Body of pancreas (tissue), 4 donors: ENCODE results near the gene TATDN2. TPM values are rescaled to one million over a fixed set of nuclear protein-coding genes. Genes with fewer than 3 reads are reported as not detected.

Experiments
- ATAC-seq: fragments of 150-250 bp; one replicate; pipeline ENCODE4 v1.9.1; 2016
- DNase-seq, 4 donors: peaks; one replicate each; pipeline ENCODE4 v3.0.0-alpha.2; 2019
- H3K27ac ChIP-seq, 4 donors: fragments of 200-600 bp; sonication (generic); 1 replicate in 3 of 4; 2 replicates in 1 of 4; pipeline versions ENCODE4 v1.5.1 to v1.6.1; 2016 to 2019; ENCODE audit warnings: mild to moderate bottlenecking in 1 of 4, mixed read lengths in 1 of 4, moderate library complexity in 1 of 4
- H3K27me3 ChIP-seq, 2 donors: fragments of 200-600 bp; sonication (generic); one replicate each; pipeline ENCODE4 v1.6.0; 2016; ENCODE audit warnings: mild to moderate bottlenecking in 1 of 2
- H3K36me3 ChIP-seq, 2 donors: fragments of 200-600 bp; sonication (generic); replicated peaks in 1 of 2; 2 replicates each; pipeline ENCODE4 v1.5.1; 2016; ENCODE audit warnings: low read depth in 2 of 2; ENCODE audit not compliant: insufficient read depth in 1 of 2
- H3K4me1 ChIP-seq: fragments of 200-600 bp; sonication (generic); one replicate; pipeline ENCODE4 v1.6.0; 2016
- H3K4me3 ChIP-seq, 2 donors: fragments of 200-600 bp; sonication (generic); 1 replicate in 1 of 2; 2 replicates in 1 of 2; pipeline ENCODE4 v1.5.1; 2016 to 2019
- H3K9me3 ChIP-seq, 3 donors: fragments of 200-600 bp; sonication (generic); 1 replicate in 2 of 3; 2 replicates in 1 of 3; pipeline ENCODE4 v1.5.1; 2016
- POLR2A ChIP-seq, 3 donors: fragments of 450-650 bp; IDR thresholded peaks; one replicate each; pipeline ENCODE4 v1.6.1; 2016; ENCODE audit warnings: antibody characterized with exemption in 3 of 3, mild to moderate bottlenecking in 2 of 3
- WGBS, 2 donors: methylation state at CpG; one replicate each; pipeline ENCODE4 v1.1.5; 2017; 5-methylcytosine and 5-hydroxymethylcytosine counted together
- intact Hi-C: fragments of 100-400 bp; cut with DNase I; formaldehyde crosslinking; loops from one replicate; pipeline ENCODE4 v1.15.1; 2023
- total RNA-seq, 2 donors: library from RNA; depleted of rRNA; stranded (reverse); fragments of >200 nt; gene quantifications; one replicate each; pipeline ENCODE4 v1.1.0, GENCODE V29; 2016
- TF ChIP-seq, protein P1 (sequence below), 7 experiments: fragments of 450-650 bp in 4 of 7; fragments of 200-600 bp in 3 of 7; sonication (generic) in 3 of 7; IDR thresholded peaks; one replicate each; pipeline ENCODE4 v1.5.1; 2016 to 2019; ENCODE audit warnings: antibody characterized with exemption in 7 of 7

TATDN2 gene
- total RNA-seq, 2 donors from 2014 or later, result 15.3 to 19.8 TPM

DNA sequence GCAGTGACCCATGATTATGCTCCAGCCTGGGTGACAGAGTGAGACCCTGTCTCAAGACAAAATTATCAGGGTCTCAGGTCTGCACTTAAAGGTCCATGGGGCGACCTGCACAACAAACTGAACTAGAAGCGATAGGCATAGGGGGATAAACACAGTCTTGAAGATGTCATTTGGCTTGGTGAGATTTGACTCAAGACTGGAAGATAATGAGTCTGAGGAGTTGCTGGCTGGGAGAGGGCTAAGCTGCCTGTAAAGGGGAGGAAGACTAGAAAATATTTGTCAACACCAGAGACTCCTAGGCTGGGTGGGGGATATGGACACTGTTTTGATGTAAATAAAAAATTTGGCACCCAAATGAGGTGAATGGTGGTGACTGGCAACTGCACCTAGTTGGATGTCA lies 24.7 kb downstream of the TATDN2 start:
- peaks cover 0 to 5% of the 10 kb centered on the region in 2 donors for H3K36me3 ChIP-seq
- H3K4me3 ChIP-seq, result no peak overlapping the region

GRCh38 chr3:10273702-10274305 lies 25.5 kb downstream of the TATDN2 start:
- H3K27ac ChIP-seq, result peak overlapping the region in 3 of 4 donors; percentile 63 to 73 (median 66)
- peaks cover 0 to 12% of the 10 kb centered on the region in 2 donors for H3K36me3 ChIP-seq
- no peak overlapping the region for H3K4me3 ChIP-seq
- ATAC-seq, result peak; percentile 18
- no peak for DNase-seq
- peaks cover 31% of the 10 kb centered on the region for H3K4me1 ChIP-seq
- intact Hi-C loops, result no loop called here
- WGBS, 2 donors, result 4 to 10% methylated on average over 1 of the region's 1 CpG
- H3K27me3 ChIP-seq, result no peaks in the 10 kb centered on the region
- no peaks in the 10 kb centered on the region for H3K9me3 ChIP-seq
- TF ChIP-seq, protein P1, sequence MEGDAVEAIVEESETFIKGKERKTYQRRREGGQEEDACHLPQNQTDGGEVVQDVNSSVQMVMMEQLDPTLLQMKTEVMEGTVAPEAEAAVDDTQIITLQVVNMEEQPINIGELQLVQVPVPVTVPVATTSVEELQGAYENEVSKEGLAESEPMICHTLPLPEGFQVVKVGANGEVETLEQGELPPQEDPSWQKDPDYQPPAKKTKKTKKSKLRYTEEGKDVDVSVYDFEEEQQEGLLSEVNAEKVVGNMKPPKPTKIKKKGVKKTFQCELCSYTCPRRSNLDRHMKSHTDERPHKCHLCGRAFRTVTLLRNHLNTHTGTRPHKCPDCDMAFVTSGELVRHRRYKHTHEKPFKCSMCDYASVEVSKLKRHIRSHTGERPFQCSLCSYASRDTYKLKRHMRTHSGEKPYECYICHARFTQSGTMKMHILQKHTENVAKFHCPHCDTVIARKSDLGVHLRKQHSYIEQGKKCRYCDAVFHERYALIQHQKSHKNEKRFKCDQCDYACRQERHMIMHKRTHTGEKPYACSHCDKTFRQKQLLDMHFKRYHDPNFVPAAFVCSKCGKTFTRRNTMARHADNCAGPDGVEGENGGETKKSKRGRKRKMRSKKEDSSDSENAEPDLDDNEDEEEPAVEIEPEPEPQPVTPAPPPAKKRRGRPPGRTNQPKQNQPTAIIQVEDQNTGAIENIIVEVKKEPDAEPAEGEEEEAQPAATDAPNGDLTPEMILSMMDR (IDR thresholded peaks at IDR 0.05), result no peak
- TF ChIP-seq POLR2A (IDR thresholded peaks at IDR 0.05), result no peak

More for the DNA sequence above, 24.7 kb downstream of the TATDN2 start:
- intact Hi-C loops, result no loop called here
- H3K4me1 ChIP-seq, result peaks cover 31% of the 10 kb centered on the region
- TF ChIP-seq POLR2A (IDR thresholded peaks at IDR 0.05), result no peak
- TF ChIP-seq, protein P1 (IDR thresholded peaks at IDR 0.05), result no peak
- WGBS, 2 donors, result 87 to 93% methylated on average over 2 of the region's 2 CpGs
- ATAC-seq, result no peak
- no peaks in the 10 kb centered on the region for H3K9me3 ChIP-seq
- no peaks in the 10 kb centered on the region for H3K27me3 ChIP-seq
- no peak for DNase-seq
- peak overlapping the region in 3 of 4 donors; percentile 48 to 73 (median 63) for H3K27ac ChIP-seq

GRCh38 chr3:10274601-10275000 lies 26.3 kb downstream of the TATDN2 start:
- H3K27me3 ChIP-seq, result no peaks in the 10 kb centered on the region
- peaks cover 0 to 17% of the 10 kb centered on the region in 2 donors for H3K36me3 ChIP-seq
- ATAC-seq, result peak; percentile 83
- TF ChIP-seq POLR2A (IDR thresholded peaks at IDR 0.05), result no peak
- TF ChIP-seq, protein P1 (IDR thresholded peaks at IDR 0.05), result no peak
- H3K27ac ChIP-seq, result peak overlapping the region; percentile 19 to 73 (median 64)
- intact Hi-C loops, result no loop called here
- DNase-seq, result no peak
- peaks cover 31% of the 10 kb centered on the region for H3K4me1 ChIP-seq
- H3K9me3 ChIP-seq, result no peaks in the 10 kb centered on the region
- no peak overlapping the region for H3K4me3 ChIP-seq
- 26 to 35% methylated on average over 1 of the region's 1 CpG for WGBS, 2 donors

DNA sequence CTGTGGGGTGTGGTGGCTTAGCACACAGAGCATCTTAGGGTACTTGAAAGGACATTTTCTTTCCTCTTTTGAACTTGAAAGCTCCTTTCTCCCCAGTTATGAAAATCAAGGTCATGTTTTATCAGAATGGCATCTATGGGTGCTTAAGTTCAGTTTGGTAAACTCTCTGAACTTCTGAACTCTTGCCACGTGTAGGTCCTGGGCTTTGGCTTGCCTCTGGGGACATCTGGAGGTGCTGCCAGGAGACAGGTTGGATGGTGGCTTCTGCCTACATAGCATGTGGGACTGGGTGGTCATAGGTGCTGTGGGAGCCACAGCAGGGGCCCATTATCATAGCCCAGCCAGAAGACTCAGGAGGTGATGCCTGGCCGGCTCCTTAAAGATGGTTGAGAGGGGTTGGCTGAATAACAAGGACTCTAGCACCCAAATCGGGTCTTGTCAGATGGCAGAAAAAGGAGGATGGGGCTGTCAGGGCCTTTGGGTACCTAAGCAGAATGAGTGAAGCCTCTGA lies 28.9 kb downstream of the TATDN2 start:
- TF ChIP-seq, protein P1 (IDR thresholded peaks at IDR 0.05), result no peak
- no peak for TF ChIP-seq POLR2A (IDR thresholded peaks at IDR 0.05)
- peaks cover 6 to 17% of the 10 kb centered on the region in 2 donors for H3K36me3 ChIP-seq
- no peak overlapping the region for H3K27ac ChIP-seq
- 70 to 71% methylated on average over 3 of the region's 3 CpGs for WGBS, 2 donors
- H3K4me3 ChIP-seq, result no peak overlapping the region
- H3K9me3 ChIP-seq, result no peaks in the 10 kb centered on the region
- ATAC-seq (no peak), DNase-seq (no peak)
- H3K27me3 ChIP-seq, result no peaks in the 10 kb centered on the region
- H3K4me1 ChIP-seq, result peaks cover 31% of the 10 kb centered on the region
- intact Hi-C loops, result no loop called here

- no peak overlapping the region for H3K27ac ChIP-seq
- WGBS, 2 donors, result 100% methylated on average over 1 of the region's 1 CpG; no CpG with 5 or more reads in 1 of the 2 donors
- peaks cover 6 to 19% of the 10 kb centered on the region in 2 donors for H3K36me3 ChIP-seq
- H3K27me3 ChIP-seq, result no peaks in the 10 kb centered on the region
- DNase-seq (no peak), ATAC-seq (no peak)
- no peaks in the 10 kb centered on the region for H3K9me3 ChIP-seq
- TF ChIP-seq, protein P1 (IDR thresholded peaks at IDR 0.05), result no peak
- no peak for TF ChIP-seq POLR2A (IDR thresholded peaks at IDR 0.05)
- H3K4me3 ChIP-seq, result no peak overlapping the region
- intact Hi-C loops, result no loop called here
- peaks cover 23% of the 10 kb centered on the region for H3K4me1 ChIP-seq
Measured at GRCh38 chr3:10278501-10278900, 30.2 kb downstream of the TATDN2 start.
